SK-N-DZ (cell line): ENCODE data around the gene FBXO11.
"Not testable (repeated sequence)": the region's sequence is repeated elsewhere in the genome, so short reads cannot be mapped to it uniquely, and the experiment has no call there.

ENCODE experiments used
- DNase-seq: peaks from one replicate; pipeline ENCODE4 v3.0.0-alpha.2; 2015; ENCODE audit warnings: low spot score

FBXO11 gene

GRCh38 chr2:47853067-47853777 is 53.1 kb downstream of the FBXO11 start:
- DNase-seq: not testable (repeated sequence)

- DNase-seq: no peak
These were observed 56.1 kb downstream of the FBXO11 start for GRCh38 chr2:47850198-47850597.

DNA sequence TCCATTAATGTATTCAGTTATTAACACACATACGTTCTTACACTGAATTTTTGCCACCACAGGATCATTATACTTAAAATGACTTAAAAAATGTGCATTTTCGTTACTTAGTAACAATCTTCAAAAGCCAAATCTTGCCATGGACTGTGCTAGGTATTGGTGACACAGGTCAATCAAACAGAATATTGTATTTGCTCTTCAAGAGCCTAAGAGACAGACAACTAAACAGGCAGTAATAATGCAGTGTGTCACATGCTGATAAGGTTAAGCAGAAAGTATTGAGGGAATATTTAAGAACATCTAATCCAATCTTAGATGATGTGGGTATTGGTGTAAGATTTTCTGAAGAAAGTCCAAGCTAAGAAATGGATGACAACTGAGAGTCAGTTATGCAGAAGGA is 56.9 kb downstream of the FBXO11 start:
- no peak for DNase-seq

DNA sequence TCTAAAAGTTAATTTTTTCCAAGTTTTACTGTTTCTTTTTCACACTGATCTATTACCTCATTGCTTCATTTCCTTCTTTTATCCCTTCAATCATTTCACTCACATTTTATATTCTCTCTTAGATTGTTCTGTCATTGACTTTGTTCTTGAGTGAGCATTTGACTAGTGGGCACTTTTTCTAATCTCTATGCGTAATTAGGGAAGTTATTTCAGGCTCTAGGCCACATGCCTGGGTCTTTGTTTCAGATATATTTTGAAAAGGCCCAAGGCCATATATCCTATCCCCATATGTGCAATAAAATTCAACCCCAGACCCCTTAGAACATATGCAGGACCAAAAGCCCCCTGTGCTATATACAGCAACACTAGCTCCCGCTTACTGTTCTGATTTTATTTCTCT is 62.1 kb downstream of the FBXO11 start:
- DNase-seq: no peak

DNA sequence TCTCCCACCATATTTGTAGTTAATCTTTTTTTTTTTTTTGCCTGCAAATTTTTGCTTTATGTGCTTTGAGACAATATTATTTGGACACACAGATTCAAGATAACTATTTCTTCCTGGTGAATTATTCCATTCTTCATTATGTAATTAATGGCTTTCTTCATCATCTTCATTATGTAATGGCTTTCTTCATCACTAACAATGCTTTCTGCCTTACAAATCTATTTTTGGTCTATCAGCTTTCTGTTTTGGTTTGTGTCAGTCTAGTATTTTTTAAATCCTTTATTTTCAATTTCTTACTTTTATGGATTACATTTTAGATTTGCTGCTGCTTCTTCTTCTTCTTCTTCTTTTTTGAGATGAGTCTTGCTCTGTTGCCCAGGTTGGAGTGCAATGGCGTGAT is 62.9 kb downstream of the FBXO11 start:
- no peak for DNase-seq

DNA sequence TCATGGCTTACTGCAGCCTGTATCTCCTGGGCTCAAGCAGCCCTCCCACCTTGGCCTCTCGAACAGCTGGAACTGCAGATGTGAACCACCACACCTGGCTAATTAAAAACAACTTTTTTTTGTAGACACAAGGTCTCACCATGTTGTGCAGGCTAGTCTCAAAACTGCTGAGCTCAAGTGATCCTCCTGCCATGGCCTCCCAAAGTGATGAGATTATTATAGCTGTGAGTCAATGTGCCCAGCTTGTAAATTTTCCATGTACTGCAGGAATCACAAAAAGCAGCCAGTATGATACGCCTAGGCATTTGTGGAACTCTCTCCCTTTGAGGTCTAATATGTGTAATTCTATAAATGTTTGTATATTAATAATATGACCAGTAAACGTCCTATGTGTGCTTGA is 63.5 kb downstream of the FBXO11 start:
- no peak for DNase-seq

- DNase-seq: no peak
These were observed 67.6 kb downstream of the FBXO11 start for GRCh38 chr2:47838686-47839085.

DNA sequence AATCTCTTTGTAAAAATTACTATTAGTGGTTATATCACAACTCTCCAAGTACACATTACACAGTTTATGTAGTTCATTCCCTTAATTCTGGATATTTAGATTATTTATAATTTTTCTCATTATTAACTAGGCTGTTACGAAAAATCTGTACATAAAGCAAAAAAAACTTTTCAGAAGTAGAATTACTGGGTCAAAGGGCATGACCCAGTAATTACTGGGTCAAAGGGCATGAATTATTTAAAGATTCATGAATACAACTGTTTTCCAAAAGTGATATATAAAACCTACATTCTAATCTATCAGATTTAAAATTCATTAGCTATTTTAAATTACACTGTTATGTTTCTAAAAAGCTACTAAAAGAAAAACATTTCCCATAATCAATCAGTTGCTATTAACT is 68.0 kb downstream of the FBXO11 start:
- no peak for DNase-seq

- DNase-seq: no peak
These were observed 72.8 kb downstream of the FBXO11 start for GRCh38 chr2:47833516-47833968.

DNA sequence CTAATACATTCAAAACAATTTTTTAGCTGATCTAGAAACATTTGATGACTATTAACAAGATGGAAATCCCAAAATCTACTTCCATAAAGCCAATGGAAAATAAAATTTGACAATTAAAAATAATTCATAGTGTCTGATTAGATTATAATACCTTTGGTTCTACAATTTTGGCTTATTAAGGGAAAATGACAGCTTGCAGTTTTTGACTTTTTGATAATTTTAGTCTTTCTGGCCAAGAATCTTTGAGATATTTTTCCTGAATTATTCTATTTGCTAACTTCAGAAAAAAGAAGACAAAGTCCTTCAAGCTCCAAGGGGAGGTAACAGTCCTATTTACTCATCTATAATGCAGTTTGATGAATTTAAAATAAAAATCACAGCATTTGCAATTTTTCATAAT is 83.8 kb downstream of the FBXO11 start:
- DNase-seq: no peak

- no peak for DNase-seq
These were observed 86.5 kb downstream of the FBXO11 start for GRCh38 chr2:47819834-47820233.

DNA sequence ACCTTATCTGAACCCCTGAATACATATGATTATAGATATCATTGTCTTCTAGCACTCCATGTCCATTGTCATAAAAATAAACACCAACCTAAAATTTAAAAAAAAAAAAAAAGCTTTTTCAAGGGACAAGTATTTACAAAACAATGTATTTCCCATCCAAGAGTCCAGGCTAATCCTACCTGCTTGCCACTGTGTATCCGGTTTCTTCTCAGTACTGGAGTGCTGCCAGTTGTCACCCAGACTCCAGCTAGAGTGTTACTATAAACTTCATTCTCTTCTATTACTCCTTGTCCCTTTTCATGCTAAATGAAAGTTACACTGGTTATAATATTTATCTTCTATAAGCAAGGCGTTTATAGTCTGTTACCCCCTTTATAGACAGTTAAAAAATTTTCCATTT is 87.5 kb downstream of the FBXO11 start:
- no peak for DNase-seq

DNA sequence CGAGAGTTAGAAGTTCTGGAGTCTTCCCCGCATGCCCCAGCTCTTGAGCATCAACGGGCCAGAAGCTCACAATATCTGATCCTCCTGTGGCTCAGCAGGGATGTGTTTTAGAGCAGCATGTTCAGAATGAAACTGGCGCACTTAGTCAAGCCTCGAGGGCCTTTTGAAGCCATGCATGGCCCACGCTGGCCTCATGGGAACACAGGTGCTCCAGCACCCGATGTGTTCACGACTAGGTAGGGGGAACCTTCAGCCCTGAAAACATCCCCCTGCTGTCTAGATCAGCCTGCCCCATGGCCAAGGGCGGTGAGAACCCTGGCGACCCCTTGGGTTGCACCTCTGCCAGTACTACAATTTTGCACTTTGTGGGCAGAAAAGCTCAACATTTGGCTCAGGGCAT is 90.5 kb downstream of the FBXO11 start:
- no peak for DNase-seq

DNA sequence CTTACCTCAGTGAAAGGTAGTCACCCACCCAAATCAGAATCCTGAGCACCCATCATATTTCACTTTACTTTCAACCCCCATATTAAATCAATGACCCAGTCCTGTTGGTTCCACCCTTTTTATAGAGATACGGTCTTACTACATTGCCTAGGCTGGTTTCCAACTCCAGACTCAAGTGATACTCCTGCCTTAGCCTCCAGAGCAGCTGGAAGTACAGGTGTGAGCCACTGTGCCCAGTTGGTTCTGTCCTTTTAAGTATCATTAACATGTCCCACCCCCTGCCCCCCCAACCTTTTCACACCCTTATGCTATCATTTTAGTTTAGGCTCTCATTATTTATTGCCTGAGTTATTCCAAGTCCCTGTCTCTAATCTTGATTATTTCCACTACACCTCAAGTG is 94.6 kb downstream of the FBXO11 start:
- no peak for DNase-seq

- no peak for DNase-seq
These were observed 95.4 kb downstream of the FBXO11 start for GRCh38 chr2:47810850-47811249.

DNA sequence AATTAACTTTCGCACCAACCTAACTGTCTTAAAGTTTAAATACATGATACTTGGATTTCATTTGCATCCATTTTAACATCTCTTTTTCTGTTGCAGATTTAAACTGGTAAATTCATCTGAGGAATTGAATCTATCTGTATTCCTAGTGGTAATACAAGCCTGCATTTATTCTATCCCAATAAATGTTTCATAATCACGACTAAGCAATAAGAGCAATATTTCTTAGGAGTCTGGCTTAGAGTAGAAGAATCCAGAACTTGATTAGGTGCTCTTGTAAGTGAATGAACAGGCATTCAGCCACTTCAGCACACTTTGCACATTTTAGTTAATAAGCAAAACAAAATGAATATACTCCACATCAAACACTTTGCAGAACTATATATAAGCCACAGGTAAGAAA is 96.4 kb downstream of the FBXO11 start:
- DNase-seq: no peak

DNA sequence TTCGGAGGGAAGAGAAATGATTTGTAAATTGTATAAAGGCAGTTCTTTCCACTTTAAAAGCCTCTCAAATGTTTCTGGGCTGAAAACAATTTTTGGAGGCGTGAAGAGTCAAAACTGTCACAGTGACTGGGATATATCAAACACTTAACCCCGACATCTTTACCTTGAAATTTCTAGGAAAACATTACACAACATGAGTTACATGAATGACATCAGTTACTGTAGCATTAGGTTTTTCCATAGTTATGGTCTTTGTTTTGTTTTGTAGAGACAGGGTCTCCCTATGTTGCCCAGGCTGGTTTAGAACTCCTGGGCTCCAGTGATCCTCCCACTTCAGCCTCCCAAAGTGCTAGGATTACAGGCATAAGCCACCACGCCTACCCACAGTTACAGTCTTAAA is 97.7 kb downstream of the FBXO11 start:
- no peak for DNase-seq

GRCh38 chr2:47805850-47806249 is 100.4 kb downstream of the FBXO11 start:
- no peak for DNase-seq

- no peak for DNase-seq
These were observed 102.5 kb downstream of the FBXO11 start for GRCh38 chr2:47803770-47804169.

- DNase-seq: no peak
These were observed 102.9 kb downstream of the FBXO11 start for GRCh38 chr2:47803363-47803762.

DNA sequence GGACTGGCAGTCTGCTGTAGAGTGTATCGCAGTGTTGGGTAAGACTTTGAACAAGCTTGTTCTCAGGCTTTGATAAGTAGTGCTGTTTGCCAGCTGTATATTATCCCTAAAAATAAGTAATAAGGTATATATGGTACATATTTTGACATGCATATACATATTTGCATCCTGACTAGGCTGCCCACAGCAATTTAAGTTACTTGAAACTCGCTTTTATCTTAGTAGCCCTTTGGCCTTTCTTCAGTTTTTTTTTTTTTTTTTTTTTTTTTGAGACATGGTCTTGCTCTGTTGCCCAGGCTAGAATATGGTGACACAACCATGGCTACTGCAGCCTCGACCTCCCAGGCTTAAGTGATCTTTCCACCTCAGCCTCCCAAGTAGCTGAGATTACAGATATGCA is 105.2 kb downstream of the FBXO11 start:
- no peak for DNase-seq

DNA sequence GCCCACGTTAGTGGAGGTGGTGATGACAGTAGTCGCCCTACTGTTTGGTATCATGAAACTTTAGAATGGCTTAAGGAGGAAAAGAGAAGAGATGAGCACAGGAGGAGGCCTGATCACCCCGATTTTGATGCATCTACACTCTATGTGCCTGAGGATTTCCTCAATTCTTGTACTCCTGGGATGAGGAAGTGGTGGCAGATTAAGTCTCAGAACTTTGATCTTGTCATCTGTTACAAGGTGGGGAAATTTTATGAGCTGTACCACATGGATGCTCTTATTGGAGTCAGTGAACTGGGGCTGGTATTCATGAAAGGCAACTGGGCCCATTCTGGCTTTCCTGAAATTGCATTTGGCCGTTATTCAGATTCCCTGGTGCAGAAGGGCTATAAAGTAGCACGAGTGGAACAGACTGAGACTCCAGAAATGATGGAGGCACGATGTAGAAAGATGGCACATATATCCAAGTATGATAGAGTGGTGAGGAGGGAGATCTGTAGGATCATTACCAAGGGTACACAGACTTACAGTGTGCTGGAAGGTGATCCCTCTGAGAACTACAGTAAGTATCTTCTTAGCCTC is 107.2 kb downstream of the FBXO11 start:
- DNase-seq: no peak

- no peak for DNase-seq
These were observed 107.7 kb downstream of the FBXO11 start for GRCh38 chr2:47798631-47799030.
